HepG2 (cell line): Measurements from ENCODE around the gene BACH2. TPM values are rescaled to one million over a fixed set of nuclear protein-coding genes. Genes with fewer than 3 reads are reported as not detected.

Experiments used
- ATAC-seq: fragments of 200-7000 bp; cut with Tn5 transposase; 3 replicates; pipeline ENCODE4 v1.9.1; 2020; ENCODE audit warnings: mild to moderate bottlenecking, moderate library complexity
- BruUV-seq: library from RNA; stranded (reverse); fragments of 400-500 nt; replicated peaks from 2 replicates; lab custom pipeline; 2021; lab: Mats Ljungman, UMichigan
- CTCF ChIA-PET: fragments of 300-600 bp; formaldehyde crosslinking; extraction: SDS; loops from one replicate; lab custom pipeline; 2021; ENCODE audit warnings: low total read pairs, inconsistent platforms, low intra/inter-chr PET ratio; lab: Yijun Ruan, JAX
- POLR2A ChIA-PET: fragments of 350-600 bp; sonication (Branson Sonifier 250); formaldehyde crosslinking; loops from one replicate; lab custom pipeline; 2020; ENCODE audit warnings: antibody characterized with exemption, inconsistent platforms; lab: Yijun Ruan, JAX
- DNase-seq: peaks from one replicate; pipeline ENCODE4 v3.0.0-alpha.2; 2015; ENCODE audit warnings: low spot score
- FAIRE-seq: peaks from 3 replicates; lab custom pipeline; 2011; peaks lifted over from hg19 to GRCh38; lab: Jason Lieb, UNC
- H2AFZ ChIP-seq: one replicate; pipeline ENCODE4 v1.6.1; 2011; ENCODE audit warnings: low read length, inconsistent platforms
- H3K27ac ChIP-seq: fragments of 300-600 bp; 3 replicates; pipeline ENCODE4 v1.8.0; 2011; ENCODE audit warnings: mixed run types, mild to moderate bottlenecking, mixed read lengths, low read length, inconsistent platforms; ENCODE audit not compliant: insufficient read depth; ENCODE audit errors: extremely low read length
- H3K27me3 ChIP-seq, 2 experiments: fragments of 200-600 bp in 1 of 2; 2 replicates in 1 of 2; 3 replicates in 1 of 2; pipeline versions ENCODE4 v1.6.0 to v1.8.0; 2011; ENCODE audit warnings: low read length in 2 of 2, mild to moderate bottlenecking in 2 of 2, moderate library complexity in 2 of 2, inconsistent platforms in 1 of 2; ENCODE audit not compliant: insufficient read depth in 2 of 2, control insufficient read depth in 1 of 2
- H3K36me3 ChIP-seq, 2 experiments: fragments of 200-600 bp in 1 of 2; replicated peaks in 1 of 2; 2 replicates in 1 of 2; 3 replicates in 1 of 2; pipeline versions ENCODE4 v1.5.1 to v1.8.0; 2011; ENCODE audit warnings: low read length in 2 of 2, inconsistent platforms in 1 of 2; ENCODE audit not compliant: insufficient read depth in 2 of 2, control insufficient read depth in 1 of 2
- H3K4me1 ChIP-seq: 2 replicates; pipeline ENCODE4 v1.5.1; 2012; ENCODE audit warnings: low read length, inconsistent platforms; ENCODE audit not compliant: insufficient read depth
- H3K4me2 ChIP-seq: 2 replicates; pipeline ENCODE4 v1.6.0; 2011; ENCODE audit warnings: low read depth, low read length, inconsistent platforms
- H3K4me3 ChIP-seq, 3 experiments: fragments of 200-600 bp in 1 of 3; sonication (generic), shearing (Covaris generic) in 1 of 3; replicated peaks in 1 of 3; 2 replicates each; pipeline ENCODE4 v1.5.1; 2011 to 2016; ENCODE audit warnings: low read length in 3 of 3, inconsistent platforms in 2 of 3, low read depth in 2 of 3, mild to moderate bottlenecking in 2 of 3, control low read depth in 1 of 3, mixed read lengths in 1 of 3; ENCODE audit not compliant: insufficient read depth in 1 of 3
- H3K79me2 ChIP-seq: one replicate; pipeline ENCODE4 v1.6.1; 2011; ENCODE audit warnings: low read length, inconsistent platforms; ENCODE audit not compliant: insufficient read depth
- H3K9ac ChIP-seq: 2 replicates; pipeline ENCODE4 v1.6.0; 2011; ENCODE audit warnings: mild to moderate bottlenecking, low read depth, low read length, inconsistent platforms; ENCODE audit not compliant: insufficient read depth
- H3K9me3 ChIP-seq: 2 replicates; pipeline ENCODE4 v1.5.1; 2012; ENCODE audit warnings: mild to moderate bottlenecking, low read length
- H4K20me1 ChIP-seq: 2 replicates; pipeline ENCODE4 v1.6.0; 2011; ENCODE audit warnings: inconsistent platforms, mild to moderate bottlenecking, low read length, moderate library complexity; ENCODE audit not compliant: insufficient read depth
- AFF4 ChIP-seq: sonication (generic); formaldehyde crosslinking; IDR thresholded peaks from 2 replicates; pipeline ENCODE4 v1.4.0; 2020; ENCODE audit warnings: missing genetic modification reagents
- ATM ChIP-seq: fragments of 450-650 bp; IDR thresholded peaks from 2 replicates; pipeline ENCODE4 v1.7.1; 2017; ENCODE audit warnings: mild to moderate bottlenecking, borderline replicate concordance
- ERF ChIP-seq: IDR thresholded peaks from 2 replicates; pipeline ENCODE4 v1.6.1; 2018; ENCODE audit warnings: missing biosample characterization, missing genetic modification reagents
- MAF1 ChIP-seq: sonication (generic); formaldehyde crosslinking; IDR thresholded peaks from 2 replicates; pipeline ENCODE4 v1.5.0; 2020; ENCODE audit warnings: missing genetic modification reagents, borderline replicate concordance
- RARG ChIP-seq: sonication (generic); formaldehyde crosslinking; IDR thresholded peaks from 2 replicates; pipeline ENCODE4 v1.4.0; 2020; ENCODE audit warnings: low read depth, mild to moderate bottlenecking, missing genetic modification reagents
- SAFB2 ChIP-seq: sonication (generic); formaldehyde crosslinking; IDR thresholded peaks from 2 replicates; pipeline ENCODE4 v1.5.1; 2020; ENCODE audit warnings: missing genetic modification reagents, low read depth, mild to moderate bottlenecking, borderline replicate concordance
- ZHX2 ChIP-seq, 2 experiments: sonication (generic) in 1 of 2; formaldehyde crosslinking in 1 of 2; IDR thresholded peaks; 2 replicates each; pipeline versions ENCODE4 v1.6.1 to v1.9.0; 2014 to 2022; ENCODE audit warnings: antibody characterized with exemption in 1 of 2, borderline replicate concordance in 1 of 2, inconsistent platforms in 1 of 2, low read depth in 1 of 2, missing genetic modification reagents in 1 of 2
- ZNF143 ChIP-seq: sonication (generic); formaldehyde crosslinking; IDR thresholded peaks from 2 replicates; pipeline ENCODE4 v1.4.0; 2020; ENCODE audit warnings: missing genetic modification reagents
- ZNF780A ChIP-seq: sonication (generic); formaldehyde crosslinking; IDR thresholded peaks from 2 replicates; pipeline ENCODE4 v1.8.0; 2022; ENCODE audit warnings: mild to moderate bottlenecking, missing genetic modification reagents, moderate library complexity
- ZNF816 ChIP-seq: sonication (generic); formaldehyde crosslinking; IDR thresholded peaks from 2 replicates; pipeline ENCODE4 v1.8.0; 2022; ENCODE audit warnings: missing genetic modification reagents, mild to moderate bottlenecking, borderline replicate concordance
- ZNF879 ChIP-seq: sonication (generic); formaldehyde crosslinking; IDR thresholded peaks from 2 replicates; pipeline ENCODE4 v1.8.1; 2023; ENCODE audit warnings: missing genetic modification reagents
- WGBS: methylation state at CpG from one replicate; pipeline ENCODE4 v1.1.6; 2017; ENCODE audit warnings: low lambda C conversion rate; 5-methylcytosine and 5-hydroxymethylcytosine counted together
- in situ Hi-C: cut with HindIII; loops from 2 replicates; pipeline ENCODE4 v1.10.0; 2017; ENCODE audit warnings: low pct_unique_long_range_greater_than_20kb; ENCODE audit not compliant: extremely low pct_ligation_motif_present
- intact Hi-C: fragments of 100-400 bp; cut with micrococcal nuclease; formaldehyde crosslinking; loops from one replicate; pipeline ENCODE4 v1.10.0; 2022; ENCODE audit not compliant: unreplicated experiment
- polyA plus RNA-seq, 8 experiments: library from polyadenylated mRNA; depleted of rRNA in 3 of 8; stranded (reverse) in 7 of 8; unstranded in 1 of 8; fragments of >200 nt; fragmentation: Illumina TruSeq in 4 of 8; extraction: Trizol in 4 of 8; gene quantifications; 2 replicates each; pipeline versions ENCODE4 v1.2.1 to v1.2.3, GENCODE V29; 2011 to 2016; ENCODE audit warnings: low read depth in 4 of 8, missing spikeins in 1 of 8, mixed read lengths in 1 of 8; ENCODE audit not compliant: insufficient read depth in 1 of 8
- total RNA-seq, 5 experiments: library from RNA; depleted of rRNA; stranded (reverse); fragments of >200 nt; fragmentation: Illumina TruSeq; extraction: Trizol; gene quantifications; 2 replicates each; pipeline ENCODE4 v1.2.3, GENCODE V29; 2016; ENCODE audit warnings: low read depth in 1 of 5
- TF ChIP-seq, protein P1 (sequence below): sonication (generic); formaldehyde crosslinking; IDR thresholded peaks from 2 replicates; pipeline ENCODE4 v1.5.0; 2020; ENCODE audit warnings: missing genetic modification reagents

The BACH2 gene
- total and polyA plus RNA-seq, 2 of the 13 experiments (the other 11 are each of a cell fraction or from before 2014, with no cell fraction given), result 0.01 TPM; not detected in 1

GRCh38 chr6:90062051-90062450 lies 234.6 kb downstream of the BACH2 start:
- WGBS, result 8% methylated on average over 4 of the region's 4 CpGs
- FAIRE-seq, result no peak
- CTCF ChIA-PET, result no interaction called here
- TF ChIP-seq ZNF816 (CRISPR knock-in tag) (no peak), ATM (no peak), AFF4 (no peak), ZNF780A (no peak), RARG (CRISPR knock-in tag) (no peak), ZNF879 (CRISPR knock-in tag) (no peak), SAFB2 (CRISPR knock-in tag) (no peak), MAF1 (CRISPR knock-in tag) (no peak), ZNF143 (CRISPR knock-in tag) (no peak), ERF (no peak), ZHX2 (IDR thresholded peaks at IDR 0.05; ENCODE audit: low read depth) (no peak), ZHX2 (CRISPR knock-in tag; IDR thresholded peaks at IDR 0.05; ENCODE audit: borderline replicate concordance) (no peak)
- TF ChIP-seq, protein P1, sequence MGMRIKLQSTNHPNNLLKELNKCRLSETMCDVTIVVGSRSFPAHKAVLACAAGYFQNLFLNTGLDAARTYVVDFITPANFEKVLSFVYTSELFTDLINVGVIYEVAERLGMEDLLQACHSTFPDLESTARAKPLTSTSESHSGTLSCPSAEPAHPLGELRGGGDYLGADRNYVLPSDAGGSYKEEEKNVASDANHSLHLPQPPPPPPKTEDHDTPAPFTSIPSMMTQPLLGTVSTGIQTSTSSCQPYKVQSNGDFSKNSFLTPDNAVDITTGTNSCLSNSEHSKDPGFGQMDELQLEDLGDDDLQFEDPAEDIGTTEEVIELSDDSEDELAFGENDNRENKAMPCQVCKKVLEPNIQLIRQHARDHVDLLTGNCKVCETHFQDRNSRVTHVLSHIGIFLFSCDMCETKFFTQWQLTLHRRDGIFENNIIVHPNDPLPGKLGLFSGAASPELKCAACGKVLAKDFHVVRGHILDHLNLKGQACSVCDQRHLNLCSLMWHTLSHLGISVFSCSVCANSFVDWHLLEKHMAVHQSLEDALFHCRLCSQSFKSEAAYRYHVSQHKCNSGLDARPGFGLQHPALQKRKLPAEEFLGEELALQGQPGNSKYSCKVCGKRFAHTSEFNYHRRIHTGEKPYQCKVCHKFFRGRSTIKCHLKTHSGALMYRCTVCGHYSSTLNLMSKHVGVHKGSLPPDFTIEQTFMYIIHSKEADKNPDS, result no peak

More at GRCh38 chr6:90062051-90062450, 234.6 kb downstream of the BACH2 start:
- ATAC-seq (no peak), DNase-seq (no peak)
- Histone ChIP-seq H3K79me2 (no peaks in the 10 kb centered on the region), H3K27ac (no peak overlapping the region), H3K4me3 (no peak overlapping the region), H4K20me1 (no peaks in the 10 kb centered on the region), H3K27me3 (no peaks in the 10 kb centered on the region), H3K4me1 (no peaks in the 10 kb centered on the region), H3K4me2 (no peak overlapping the region), H3K36me3 (no peaks in the 10 kb centered on the region), H3K9ac (no peak overlapping the region), H3K9me3 (no peaks in the 10 kb centered on the region), H2AFZ (no peak overlapping the region)
- POLR2A ChIA-PET, result no interaction called here
- no TSS peak for BruUV-seq
- in situ Hi-C loops (no loop called here), intact Hi-C loops (no loop called here)
